ENCODE data around the gene KIRREL3.

The KIRREL3 gene

DNA sequence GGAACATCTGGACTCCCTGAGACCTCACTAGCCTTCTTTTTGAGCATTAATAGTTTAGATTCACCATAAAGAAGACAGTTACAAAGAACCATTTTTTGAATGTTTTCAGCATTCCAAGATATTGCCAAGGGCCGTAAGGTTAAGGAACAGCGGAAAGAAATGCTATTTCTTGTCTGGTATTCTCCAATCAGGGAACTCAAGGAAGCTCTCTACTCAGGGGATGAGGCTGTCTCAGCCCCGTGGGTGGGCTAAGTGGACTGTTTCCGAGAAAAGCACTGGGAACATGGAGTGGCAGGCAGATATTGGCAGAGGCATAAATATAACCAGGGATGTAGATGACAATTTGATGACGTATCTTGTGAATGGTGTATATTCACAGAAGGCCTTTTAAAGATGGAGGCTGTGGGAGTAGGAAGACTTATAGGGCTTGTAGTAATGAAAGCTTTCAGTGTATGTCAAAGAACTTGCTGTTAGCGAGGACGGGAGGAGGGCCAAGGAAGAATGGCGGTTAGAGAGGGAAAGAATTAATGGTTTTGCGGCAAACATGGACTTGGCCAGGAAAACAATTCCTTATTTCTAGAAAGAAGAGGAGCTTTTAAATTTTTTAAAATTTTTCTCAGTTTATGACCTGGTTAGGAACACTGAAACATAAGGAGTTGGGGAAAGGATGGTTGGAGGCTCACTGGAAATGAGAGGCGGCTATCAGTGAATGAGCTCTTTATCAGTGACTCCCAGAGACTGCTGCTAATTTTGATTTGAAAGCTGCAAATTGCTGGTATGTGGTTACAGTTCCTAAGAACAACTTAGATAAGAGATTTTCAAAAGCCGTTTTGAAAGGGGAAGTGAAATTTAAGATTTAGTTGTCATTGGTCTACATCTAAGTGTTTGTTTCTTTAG lies 580.5 kb downstream of the KIRREL3 start:
- no peak for DNase-seq (ENCODE audit: low spot score)

DNA sequence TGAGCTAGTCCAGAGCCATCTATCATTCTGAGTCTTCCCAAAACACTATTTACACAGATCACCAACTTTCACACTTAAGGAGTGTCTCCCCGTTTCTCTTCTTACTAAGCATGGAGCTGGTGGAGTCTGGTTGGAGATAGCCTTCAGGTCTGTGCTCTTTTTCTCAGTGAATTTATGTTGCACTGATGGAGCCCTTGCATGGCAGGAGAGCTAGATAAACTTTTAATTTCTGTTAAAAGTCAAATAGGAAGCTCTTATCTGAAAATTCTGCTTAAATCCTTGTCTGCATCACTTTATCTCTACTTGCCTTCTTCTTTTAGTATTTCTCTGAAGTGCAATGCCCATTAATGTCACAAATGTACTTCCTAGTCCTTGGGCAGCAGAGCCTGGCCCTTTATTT lies 581.7 kb downstream of the KIRREL3 start:
- no peak for DNase-seq (ENCODE audit: low spot score)

DNA sequence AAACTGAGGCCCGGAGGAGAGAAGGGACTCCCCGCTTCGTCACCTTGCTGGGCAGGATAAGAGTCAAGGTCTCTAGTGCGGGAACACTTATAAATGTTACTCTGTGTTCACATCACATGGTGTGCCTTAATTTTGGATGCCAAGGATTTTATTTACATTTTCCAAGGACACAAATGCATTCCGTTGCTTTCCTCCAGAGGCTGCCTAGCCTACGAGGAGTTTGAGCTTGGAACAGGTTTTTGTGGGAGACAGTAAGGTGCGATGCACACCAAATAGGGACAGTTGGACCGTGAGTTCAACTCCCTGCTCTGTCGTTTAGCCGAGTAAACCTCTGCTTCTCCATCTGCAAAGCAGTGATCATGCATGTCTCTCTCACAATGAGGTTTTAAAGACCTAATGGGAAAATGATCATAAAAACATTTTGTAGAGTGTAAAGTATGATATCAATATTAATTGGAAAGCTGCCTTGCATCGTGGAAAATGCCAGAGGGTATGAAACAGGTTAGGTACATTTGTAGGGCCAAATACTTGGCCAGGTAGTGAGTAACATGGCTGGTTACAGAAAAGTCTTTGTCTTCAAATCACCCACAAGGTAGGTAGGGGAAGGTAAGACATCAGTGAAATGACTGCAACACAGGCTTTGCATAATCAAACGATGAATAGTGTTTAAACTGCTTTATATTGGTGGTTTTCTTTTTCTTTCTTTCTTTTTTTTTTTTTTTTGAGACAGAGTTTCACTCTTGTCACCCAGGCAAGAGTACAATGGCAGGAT lies 583.3 kb downstream of the KIRREL3 start:
- DNase-seq (ENCODE audit: low spot score) = no peak

DNA sequence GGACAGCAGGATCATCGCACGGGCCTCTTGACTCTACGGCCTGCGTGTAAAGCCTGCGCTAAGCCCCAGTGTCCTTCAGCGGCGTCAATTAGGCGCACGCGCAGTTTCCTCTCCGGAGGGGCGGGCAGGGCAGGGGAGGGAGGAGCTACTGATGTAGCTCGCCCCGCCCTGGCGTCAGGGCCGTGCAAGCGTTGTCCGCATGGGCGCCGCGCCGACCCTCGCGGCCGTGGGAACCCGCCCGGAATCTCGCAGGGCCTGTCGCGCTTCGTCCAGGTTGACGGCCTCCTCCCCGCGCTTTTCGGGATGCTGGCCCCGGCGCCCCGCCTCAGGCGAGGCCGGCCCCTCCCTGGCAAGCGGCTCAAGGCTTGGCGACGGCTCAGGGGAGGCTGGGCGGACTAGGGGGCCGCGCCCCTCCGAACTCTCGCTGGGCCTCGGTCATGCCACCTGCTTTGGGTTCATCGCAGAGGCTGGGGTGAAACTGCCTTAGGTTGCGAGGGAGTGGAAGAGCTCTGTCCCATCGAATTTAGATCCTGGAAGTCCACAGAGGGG lies 584.0 kb downstream of the KIRREL3 start:
- DNase-seq (ENCODE audit: low spot score) = no peak

DNA sequence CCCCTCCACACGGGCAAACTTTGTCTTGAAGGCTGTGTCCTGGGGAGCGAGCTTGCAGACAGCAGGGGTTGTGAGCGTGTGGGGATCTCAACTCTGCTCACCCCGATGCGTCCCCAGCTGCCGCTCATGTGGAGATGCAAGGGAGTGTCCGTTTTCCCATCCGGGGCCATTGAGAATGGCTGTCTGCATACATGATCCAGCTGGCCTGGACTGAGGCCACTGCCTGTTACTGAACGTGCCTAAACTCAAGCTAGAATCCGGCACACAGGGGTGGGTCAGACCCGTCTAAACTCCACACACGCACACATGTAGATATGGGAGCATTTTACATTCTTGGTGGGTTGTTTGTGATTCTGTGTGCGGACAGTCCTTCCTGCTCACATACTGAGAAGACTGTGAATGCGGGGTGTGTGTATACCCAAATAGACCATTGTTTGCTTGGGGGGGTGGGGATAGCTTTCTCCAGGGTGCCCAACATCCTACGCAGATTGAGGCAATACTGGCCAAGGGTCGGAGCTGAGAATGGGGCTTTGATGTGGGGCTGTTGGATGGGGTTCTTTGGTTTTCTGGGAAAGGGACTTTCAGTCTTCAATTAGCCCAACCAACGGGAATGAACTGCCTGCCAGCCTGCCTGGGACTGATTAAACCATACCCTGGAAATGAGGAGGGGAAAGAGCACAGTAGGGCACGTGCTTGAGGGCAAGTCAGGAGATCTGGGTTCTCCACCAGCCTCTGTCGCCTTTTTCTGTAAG lies 584.7 kb downstream of the KIRREL3 start:
- no peak for DNase-seq (ENCODE audit: low spot score)

DNA sequence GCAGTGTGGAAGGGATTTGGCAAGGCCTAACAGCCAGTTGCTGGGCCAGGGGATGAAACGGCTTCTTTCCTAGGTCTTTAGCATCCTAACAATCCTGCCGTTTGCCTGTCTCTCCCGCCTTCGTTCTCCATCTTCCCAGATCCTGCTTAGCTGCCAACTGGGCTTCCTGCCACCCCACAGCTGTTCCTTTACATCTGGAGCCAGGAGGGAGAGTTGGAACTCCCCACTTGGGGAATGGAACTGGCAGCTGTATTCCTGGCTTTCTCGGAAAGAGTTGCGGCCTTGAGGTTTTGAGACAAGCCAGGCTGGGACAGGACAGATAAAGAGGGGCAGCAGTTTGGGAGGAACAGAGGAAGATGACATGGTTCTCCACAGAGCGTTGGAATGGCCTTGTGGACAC lies 585.4 kb downstream of the KIRREL3 start:
- no peak for DNase-seq (ENCODE audit: low spot score)

DNA sequence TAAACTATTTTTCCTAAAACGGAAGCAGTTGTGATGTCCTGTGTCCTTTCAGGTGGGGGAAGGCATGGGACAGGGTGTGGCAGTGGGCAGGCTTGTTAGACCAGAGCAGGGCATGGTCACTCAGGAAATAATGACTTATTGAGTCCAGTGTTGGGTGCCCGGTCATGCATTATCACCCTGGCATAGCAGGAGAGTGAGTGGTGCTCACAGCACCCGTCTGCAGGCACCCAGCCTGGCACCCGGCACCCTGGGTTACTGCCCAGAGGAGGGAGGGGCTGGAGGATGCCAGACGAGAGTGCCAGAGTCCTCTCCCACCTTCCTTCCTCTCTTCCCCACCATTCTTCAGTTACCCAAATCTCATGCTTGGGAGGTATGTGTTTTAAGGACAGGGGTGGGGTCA lies 586.0 kb downstream of the KIRREL3 start:
- no peak for DNase-seq (ENCODE audit: low spot score)

DNA sequence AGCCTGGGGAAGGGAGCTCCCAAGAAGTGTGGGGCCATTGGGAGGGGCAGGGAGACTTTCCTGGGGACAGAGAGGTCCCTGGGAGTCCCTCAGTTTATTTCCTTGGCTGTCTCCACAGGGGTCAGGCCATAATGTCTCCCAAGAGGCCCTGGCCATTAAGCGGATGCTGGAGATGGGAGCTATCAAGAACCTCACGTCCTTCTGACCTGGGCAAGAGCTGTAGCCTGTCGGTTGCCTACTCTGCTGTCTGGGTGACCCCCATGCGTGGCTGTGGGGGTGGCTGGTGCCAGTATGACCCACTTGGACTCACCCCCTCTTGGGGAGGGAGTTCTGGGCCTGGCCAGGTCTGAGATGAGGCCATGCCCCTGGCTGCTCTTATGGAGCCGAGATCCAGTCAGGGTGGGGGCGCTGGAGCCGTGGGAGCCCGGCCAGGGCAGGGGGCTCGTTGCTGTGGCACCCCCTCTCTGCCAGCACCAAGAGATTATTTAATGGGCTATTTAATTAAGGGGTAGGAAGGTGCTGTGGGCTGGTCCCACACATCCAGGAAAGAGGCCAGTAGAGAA lies 586.6 kb downstream of the KIRREL3 start:
- no peak for DNase-seq (ENCODE audit: low spot score)

DNA sequence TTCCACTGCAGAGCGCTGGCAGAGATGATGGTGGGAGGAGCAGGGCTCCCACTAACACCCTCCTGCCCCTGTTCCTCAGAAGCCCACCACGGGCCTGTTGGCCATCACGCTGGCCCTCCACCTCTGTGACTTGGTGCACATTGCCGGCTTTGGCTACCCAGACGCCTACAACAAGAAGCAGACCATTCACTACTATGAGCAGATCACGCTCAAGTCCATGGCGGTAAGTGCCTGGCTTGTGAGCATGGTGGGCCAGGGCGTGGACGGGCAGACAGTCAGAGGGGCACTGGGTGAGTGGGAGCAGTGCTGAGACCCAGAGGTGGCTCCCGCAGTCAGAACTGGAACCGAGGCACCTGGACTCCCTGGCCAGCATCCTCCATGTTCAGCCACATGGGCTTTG lies 587.1 kb downstream of the KIRREL3 start:
- no peak for DNase-seq (ENCODE audit: low spot score)

DNA sequence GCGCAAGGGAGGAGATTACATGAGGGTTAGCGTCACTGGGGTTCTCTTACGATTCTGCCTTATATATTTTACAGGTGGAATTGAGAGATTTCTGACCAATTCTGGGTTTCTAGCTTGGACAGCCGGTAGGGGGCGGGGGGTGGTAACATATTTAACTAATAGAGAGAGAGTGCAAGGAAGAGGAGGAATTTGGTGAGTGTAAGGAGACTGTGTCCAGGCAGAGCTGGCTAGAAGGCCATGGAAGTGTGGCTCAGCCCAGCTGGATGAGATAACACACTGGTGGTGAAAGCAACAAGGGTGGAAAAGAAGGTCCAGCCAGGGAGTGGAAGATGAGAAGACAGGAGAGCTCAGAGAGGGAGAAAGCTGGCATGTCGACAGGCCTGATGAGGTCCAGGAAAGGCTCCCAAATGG lies 588.6 kb downstream of the KIRREL3 start:
- no peak for DNase-seq (ENCODE audit: low spot score)

DNA sequence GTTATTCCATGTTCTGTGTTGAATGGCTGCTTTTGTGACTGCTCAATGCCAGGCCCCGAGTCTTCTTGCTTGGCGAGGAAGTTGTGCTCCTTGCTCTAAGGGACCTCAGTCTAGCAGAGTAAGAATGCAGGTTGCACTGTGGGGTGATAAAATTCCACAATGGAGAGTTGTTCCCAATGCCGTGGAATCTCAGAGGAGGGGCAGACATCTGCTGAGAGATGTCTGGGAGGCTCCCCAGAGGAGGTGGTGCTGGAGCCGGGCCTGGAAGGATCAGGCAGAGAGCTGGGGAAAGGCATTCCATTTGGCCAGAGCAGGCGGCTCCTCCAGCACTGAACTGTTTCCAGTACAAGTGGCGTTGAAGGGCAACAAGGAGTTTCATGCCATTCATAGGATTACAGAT lies 589.9 kb downstream of the KIRREL3 start:
- no peak for DNase-seq (ENCODE audit: low spot score)

DNA sequence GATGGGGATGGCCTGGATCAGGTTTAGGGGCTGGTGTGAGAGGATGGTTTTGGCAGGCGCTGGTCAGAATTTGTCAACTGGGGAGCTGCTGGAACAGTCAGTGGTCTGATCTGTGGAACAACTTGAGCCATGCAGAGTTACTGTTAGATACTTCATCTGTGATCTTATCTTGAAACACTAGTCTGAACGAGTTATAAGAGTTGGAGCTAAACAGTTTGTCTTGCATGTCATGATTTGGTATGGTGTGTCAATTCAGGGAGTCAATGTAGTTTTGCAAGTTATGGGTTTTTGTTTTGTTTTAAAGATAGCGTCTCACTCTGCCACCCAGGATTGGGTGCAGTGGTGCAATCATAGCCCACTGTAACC lies 591.0 kb downstream of the KIRREL3 start:
- no peak for DNase-seq (ENCODE audit: low spot score)

DNA sequence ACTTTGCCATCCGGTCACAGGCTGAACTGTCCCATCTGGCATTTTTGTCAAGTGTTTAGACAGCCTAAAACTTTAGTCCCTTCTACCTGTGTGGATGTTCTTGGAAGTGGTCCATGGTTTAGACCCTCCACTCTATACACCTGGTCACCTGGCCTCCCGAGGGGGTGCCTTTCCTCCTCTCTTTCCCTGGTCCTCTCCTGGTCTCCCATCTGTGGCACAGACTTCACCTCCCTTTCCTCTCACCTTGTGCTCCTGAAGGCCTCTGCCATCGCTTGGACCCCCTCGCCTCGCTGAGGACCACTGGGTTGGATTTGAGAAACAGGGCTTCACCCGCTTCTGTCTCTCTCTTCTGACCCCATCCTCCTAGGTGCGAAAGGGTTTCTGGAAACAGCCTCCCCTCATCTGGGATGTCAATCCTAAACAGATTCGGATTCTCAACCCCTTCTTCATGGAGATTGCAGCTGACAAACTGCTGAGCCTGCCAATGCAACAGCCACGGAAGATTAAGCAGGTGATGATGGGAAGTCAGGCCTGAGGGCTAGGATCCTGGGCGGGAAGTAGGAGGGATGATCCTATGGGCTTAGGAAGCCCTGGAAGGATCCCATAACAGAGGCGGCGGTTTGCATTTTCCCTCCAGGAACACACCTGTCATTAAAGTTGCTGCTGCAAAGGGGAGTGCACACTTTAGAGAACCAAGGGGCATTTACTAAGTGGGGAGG lies 591.5 kb downstream of the KIRREL3 start:
- DNase-seq (ENCODE audit: low spot score) = no peak

DNA sequence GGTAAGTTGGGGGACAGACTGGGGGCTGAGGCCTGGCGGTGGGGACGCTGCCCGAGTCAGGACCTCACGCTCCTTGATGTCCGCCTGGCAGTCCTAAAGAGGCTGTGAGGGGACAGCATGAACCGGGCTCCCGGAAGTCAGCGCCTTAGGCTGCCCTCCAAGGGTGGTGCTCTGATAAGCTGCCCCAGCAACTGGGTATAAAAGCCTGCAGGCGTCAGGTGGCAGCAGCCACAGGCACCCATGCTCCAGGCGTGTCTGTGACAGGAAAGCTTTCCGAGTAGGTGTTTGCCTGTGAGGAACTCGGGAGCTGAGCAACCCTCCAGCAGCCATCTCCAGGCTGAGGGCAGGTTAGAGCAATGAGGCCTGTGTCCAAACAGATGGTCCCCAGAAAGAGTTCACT lies 592.1 kb downstream of the KIRREL3 start:
- no peak for DNase-seq (ENCODE audit: low spot score)

DNA sequence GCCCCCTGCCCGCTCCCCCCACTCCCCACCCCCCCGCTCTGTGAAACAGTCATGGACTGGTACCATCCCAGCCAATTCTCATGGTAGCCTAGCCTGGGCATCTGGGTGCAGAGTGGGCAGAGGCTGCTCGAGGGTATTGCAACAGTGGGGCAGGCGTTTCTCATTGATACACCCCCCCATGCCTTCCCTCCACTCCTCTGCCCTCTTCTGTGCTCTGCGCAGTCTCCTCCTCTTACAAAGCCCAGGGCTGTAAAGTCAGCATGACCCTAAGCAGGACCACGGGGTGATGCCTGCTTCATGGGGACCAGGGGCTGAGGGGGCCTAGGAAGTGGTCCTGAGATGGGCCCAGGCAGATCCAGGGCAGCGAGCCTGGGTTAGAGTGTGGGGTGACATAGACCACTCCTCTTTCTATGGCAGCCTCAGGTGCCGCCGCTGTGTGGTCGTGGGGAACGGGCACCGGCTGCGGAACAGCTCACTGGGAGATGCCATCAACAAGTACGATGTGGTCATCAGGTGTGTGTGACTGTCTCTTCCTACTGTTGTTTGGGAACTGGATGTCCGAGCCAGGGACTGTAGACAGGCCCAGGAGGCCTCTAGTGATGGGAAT lies 592.8 kb downstream of the KIRREL3 start:
- DNase-seq (ENCODE audit: low spot score) = no peak

DNA sequence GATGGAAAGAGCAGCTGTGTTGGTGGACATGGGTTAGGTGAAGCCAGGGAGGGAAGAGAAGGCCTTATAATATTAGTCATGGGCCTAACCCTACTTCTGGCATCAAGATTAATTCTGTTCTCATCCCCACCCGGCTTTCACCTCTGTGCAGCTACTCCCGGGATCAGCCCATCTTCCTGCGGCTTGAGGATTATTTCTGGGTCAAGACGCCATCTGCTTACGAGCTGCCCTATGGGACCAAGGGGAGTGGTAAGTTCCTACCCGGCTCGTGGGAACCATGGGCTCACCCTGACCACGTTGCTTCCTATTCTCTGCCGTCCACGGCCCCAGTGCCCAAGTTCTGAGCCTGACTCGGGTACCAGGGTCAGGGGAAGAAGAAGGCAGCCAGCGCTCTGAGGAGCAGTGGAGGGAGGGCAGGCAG lies 593.5 kb downstream of the KIRREL3 start:
- DNase-seq (ENCODE audit: low spot score) = no peak

DNA sequence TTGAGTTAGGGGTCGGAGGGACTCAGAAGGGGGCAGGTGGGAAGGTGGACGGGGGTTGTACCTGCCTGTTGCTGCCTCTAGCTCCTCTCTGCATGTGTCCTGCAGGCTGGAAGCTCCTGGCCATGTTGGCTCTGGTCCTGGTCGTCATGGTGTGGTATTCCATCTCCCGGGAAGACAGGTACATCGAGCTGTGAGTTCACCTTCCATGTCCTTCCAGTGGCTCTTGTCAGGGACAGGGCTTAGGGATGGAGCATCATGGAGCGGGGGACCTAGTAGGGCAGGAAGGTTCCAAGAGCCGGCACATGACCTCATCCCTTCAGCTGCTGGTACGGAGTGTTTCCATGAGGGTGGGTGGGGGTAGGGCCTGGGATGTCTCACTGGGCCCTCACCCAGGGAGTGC lies 594.2 kb downstream of the KIRREL3 start:
- no peak for DNase-seq (ENCODE audit: low spot score)

DNA sequence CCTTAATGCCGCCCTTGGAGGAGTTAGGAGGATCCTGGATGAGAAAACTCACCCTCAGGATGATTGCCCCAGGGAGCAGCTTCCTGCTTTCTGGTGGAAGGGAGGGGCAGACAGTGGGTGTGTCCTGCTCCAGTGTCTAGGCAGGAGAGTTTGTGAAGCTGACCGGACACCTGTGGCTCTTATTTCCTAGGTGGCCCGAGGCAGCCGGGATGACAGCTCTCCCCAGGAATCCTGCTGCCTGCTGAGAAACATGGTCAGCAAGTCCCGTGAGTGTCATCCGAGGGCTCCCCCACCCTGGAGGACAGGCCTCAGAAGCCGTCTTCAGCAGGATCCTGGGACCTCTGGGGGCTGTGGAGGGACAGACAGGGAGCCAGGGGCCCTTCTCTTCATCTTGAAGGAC lies 594.7 kb downstream of the KIRREL3 start:
- DNase-seq (ENCODE audit: low spot score) = peak; percentile 85

DNA sequence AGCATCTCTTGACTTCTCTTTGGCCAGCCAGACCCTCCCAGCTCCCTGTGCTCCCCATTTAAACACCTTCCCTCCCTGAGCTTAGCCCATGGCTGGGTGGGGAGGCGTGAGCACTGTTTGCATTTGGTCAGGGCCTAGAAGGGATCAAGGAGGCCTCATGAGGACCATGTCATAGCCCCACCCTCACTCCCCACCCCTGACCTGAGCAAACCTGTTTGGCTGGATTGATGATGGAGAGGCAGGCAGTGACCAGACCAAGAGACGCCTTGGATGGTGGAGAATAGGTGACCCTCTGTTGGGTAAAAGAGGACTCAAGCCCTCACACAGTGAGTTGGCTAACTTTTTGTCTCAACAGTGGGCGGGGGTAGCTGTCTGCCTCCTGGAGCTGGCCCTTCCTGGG lies 595.2 kb downstream of the KIRREL3 start:
- DNase-seq (ENCODE audit: low spot score) = peak; percentile 60

DNA sequence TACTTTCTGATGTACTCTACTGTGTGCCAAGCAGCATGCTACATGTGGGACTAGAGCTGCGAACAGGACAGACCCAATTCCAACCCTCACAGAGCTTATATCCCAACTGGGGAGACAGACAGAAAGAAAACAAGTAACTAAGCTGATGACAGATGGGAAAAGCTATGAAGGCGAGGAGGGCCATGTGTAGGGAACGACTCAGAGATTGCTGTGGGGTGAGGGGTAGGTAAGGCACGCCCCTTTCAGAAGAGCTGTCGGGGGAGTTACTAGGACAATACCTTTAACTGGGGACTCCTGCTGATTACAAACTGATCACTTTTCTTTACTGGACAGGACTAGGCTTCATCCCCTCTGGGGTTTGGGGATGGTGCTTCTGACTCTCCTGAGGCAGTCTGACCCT lies 596.2 kb downstream of the KIRREL3 start:
- peak; percentile 37 for DNase-seq (ENCODE audit: low spot score)

DNA sequence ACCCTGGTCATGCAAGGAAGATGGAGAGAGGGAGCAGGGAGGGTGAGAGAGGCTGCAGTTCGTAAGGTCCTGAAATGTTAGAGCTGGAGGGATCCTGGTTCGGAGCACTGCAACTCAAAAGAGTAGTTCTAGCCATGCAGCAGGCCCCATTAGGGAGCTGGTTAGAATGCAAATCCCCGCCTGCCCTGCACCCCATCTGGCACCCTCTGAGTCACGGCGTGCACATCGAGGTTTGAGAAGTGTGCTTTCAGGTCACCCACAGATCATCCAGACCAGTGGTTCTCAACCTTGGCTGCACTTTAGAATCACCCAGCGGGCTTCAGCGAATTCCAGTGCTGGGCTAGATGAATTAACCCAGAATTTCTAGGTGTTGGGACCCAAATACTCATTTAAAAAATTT lies 596.9 kb downstream of the KIRREL3 start:
- peak; percentile 9 for DNase-seq (ENCODE audit: low spot score)
